IPS DF 6.9 (cell line): ENCODE data around the gene GALK2.

Source experiments
- DNase-seq: peaks from one replicate; pipeline ENCODE4 v3.0.0-alpha.2; 2013; ENCODE audit warnings: low read depth, low spot score
- H3K27ac ChIP-seq: one replicate; pipeline ENCODE4 v1.5.1; 2013; ENCODE audit warnings: low read length, control low read depth
- H3K27me3 ChIP-seq: 2 replicates; pipeline ENCODE4 v1.6.1; 2013; ENCODE audit warnings: mild to moderate bottlenecking, low read length; ENCODE audit not compliant: control insufficient read depth, insufficient read depth
- H3K36me3 ChIP-seq: 2 replicates; pipeline ENCODE4 v1.6.1; 2013; ENCODE audit warnings: low read length; ENCODE audit not compliant: control insufficient read depth, insufficient read depth
- H3K4me1 ChIP-seq: 2 replicates; pipeline ENCODE4 v1.6.1; 2013; ENCODE audit warnings: low read length; ENCODE audit not compliant: control insufficient read depth, insufficient read depth
- H3K4me3 ChIP-seq: 2 replicates; pipeline ENCODE4 v1.5.1; 2013; ENCODE audit warnings: mild to moderate bottlenecking, low read length
- H3K9me3 ChIP-seq: 2 replicates; pipeline ENCODE4 v1.6.1; 2013; ENCODE audit warnings: low read length, inconsistent platforms; ENCODE audit not compliant: control insufficient read depth, insufficient read depth
- WGBS: extraction: QIAGEN DNeasy Blood & Tissue Kit; methylation state at CpG from one replicate; pipeline ENCODE4 v1.1.7; 2013; ENCODE audit warnings: mixed read lengths, missing lambda C conversion rate; ENCODE audit not compliant: insufficient read length, insufficient coverage; 5-methylcytosine and 5-hydroxymethylcytosine counted together

Gene GALK2

DNA sequence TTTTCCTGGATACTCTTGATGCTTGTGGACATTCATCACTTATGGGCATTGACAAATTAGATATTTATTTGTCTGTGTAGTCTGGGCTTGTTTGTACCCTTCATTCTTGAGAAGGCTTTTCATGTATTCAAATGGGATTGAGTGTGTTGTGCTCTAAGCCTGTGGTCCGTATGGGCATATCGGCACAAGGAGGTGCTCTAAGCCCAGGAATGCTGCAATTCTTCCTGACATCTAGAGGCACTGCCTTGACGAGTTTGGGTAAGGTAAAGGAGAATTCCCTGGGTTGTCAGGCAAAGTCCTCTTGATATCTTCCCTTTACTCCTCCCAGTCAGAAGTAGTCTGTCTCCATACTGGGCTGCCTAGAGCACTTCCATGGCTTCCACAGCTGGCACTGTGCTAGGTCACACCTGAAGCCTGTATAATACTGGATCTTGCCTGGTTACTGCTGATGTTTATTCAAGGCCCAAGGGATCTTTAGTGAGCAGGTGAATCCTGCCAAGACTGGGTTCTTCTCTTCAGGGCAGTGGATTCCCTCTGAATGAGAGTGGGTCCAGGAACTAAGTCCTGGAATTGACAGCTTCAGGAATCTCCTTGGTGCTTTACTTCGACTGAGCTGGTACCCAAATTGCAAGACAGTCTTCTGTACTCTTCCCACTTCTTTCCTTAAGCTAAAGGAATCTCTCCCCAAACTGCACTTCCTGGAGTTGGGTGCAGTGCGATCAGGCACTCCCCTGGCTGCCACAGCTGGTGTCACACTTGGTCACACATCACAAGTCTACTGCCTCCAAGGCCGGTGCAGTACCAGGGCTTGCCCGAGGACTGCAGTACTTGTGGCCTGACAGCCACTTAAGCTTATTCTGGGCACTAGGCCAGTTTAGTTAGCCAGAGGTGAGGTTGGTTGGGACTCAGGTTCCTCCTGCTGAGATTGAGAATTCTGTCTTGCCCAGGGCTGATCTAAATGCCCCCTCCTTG, 46.0 kb downstream of the GALK2 start:
- H3K9me3 ChIP-seq: no peaks in the 10 kb centered on the region
- H3K27me3 ChIP-seq: no peaks in the 10 kb centered on the region
- H3K4me1 ChIP-seq: no peaks in the 10 kb centered on the region
- no CpG with 5 or more reads among the region's 7 CpGs for WGBS
- H3K27ac ChIP-seq: no peak overlapping the region
- DNase-seq: no peak
- no peak overlapping the region for H3K4me3 ChIP-seq
- H3K36me3 ChIP-seq: no peaks in the 10 kb centered on the region

DNA sequence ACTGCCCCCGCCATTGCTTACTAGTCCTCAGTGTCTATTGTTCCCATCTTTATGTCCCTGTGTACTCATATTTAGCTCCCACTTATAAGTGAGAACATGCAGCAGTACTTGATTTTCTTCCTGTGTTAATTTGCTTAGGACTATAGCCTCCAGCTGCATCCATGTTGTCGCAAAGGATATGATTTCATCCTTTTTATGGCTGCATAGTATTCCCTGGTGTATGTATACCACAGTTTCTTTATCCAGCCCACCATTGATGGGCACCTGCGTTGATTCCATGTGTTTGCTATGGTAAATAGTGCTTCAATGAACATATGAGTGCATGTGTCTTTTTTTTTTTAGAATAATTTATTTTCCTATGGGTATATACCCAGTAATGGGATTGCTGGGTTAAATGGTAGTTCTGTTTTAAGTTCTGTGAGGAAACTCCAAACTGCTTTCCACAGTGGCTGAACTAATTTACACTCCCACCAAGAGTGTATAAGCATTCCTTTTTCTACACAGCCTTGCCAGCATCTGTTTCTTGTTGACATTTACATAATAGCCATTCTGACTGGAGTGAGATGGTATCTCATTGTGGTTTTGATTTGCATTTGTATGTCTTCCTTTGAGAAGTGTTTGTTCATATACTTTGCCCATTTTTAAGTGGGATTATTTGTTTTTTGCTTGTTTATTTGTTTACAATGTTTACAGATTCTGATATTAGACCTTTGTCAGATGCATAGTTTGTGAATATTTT, 53.7 kb downstream of the GALK2 start:
- Histone ChIP-seq H3K9me3 (no peaks in the 10 kb centered on the region), H3K27ac (no peak overlapping the region), H3K36me3 (no peaks in the 10 kb centered on the region), H3K4me3 (no peak overlapping the region), H3K27me3 (no peaks in the 10 kb centered on the region), H3K4me1 (peaks cover 8% of the 10 kb centered on the region; the same call in 1 of the 2 replicates)
- no CpG with 5 or more reads among the region's 3 CpGs for WGBS
- DNase-seq: no peak

DNA sequence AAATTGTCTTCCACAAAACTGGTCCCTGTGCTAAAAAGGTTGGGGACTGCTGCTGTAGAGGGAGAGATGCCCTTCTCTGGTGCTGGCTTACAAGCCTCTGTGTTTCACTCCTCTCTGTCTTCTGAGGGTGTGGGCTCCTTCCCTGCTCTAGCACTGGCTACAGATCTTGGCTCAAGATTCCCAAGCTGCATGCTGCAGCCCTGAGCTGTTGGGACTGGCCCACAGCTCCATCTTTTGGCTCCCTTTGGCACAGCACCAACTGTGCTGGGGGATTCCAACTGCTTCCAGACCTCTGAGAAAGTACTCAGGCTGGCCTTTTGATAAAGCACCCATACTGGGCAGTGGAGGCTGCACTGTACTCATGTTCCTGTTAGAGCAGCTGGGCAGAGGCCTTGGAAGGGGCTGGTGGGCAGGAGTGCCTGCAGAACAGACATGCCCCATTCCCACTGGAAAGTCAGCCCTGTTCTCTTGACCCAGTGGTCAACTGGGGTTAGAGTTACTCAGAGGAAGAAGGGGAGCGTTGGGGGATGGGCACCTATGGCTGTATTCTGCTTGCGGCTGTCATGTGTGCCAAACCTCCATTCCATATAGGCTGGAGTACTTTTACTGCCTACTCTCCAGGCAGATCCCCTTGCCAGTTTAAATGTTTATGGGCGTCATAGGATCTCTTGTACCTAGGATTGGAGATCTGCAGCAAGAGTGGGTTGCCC, 55.7 kb downstream of the GALK2 start:
- WGBS: no CpG with 5 or more reads among the region's 3 CpGs
- Histone ChIP-seq H3K9me3 (no peaks in the 10 kb centered on the region), H3K36me3 (no peaks in the 10 kb centered on the region), H3K27ac (no peak overlapping the region), H3K4me3 (no peak overlapping the region), H3K4me1 (peaks cover 8% of the 10 kb centered on the region; the same call in 1 of the 2 replicates), H3K27me3 (no peaks in the 10 kb centered on the region)
- DNase-seq: peak; percentile 39

DNA sequence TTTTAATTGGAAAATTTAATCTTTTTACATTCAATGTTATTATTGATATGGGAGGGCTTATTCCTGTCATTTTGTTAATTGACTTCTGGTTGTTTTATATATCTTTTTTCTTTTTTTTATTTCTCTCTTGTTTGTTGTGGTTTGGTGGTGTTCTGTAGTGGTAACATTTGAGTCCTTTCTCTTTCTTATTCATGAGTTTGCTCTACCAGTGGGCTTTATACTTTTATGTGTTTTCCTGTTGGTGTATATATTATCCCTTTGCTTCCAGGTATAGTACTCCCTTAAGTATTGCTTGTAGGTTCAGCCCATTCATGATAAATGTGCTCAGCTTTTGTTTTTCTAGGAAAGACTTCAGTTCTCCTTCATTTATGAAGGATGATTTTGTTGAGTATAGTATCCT, 57.6 kb downstream of the GALK2 start:
- DNase-seq: no peak
- H3K4me3 ChIP-seq: no peak overlapping the region
- no peak overlapping the region for H3K27ac ChIP-seq
- no peaks in the 10 kb centered on the region for H3K27me3 ChIP-seq
- no peaks in the 10 kb centered on the region for H3K9me3 ChIP-seq
- H3K4me1 ChIP-seq: peaks cover 8% of the 10 kb centered on the region; the same call in 1 of the 2 replicates
- H3K36me3 ChIP-seq: no peaks in the 10 kb centered on the region

DNA sequence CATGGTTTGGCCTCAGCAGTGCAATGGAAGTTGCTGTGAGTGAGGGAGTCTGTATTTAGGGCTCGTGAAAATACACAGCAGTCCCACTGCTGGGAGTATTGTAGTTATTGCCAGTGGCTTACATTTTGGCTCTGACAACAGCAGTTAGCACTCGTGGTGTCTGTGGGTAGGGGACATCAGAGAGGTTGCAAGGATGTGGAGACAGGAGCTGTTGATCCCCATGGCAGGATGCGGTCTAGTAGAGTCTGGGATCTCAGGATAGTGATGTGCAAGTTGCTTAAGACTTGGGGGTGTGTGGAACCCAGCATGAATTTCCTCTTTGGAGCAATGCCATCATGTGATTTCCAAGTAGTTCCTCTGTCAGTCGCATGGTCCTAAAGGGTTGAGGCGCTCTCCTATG, 59.9 kb downstream of the GALK2 start:
- H3K36me3 ChIP-seq: no peaks in the 10 kb centered on the region
- H3K4me1 ChIP-seq: peaks cover 8% of the 10 kb centered on the region; the same call in 1 of the 2 replicates
- WGBS: no CpG with 5 or more reads among the region's 5 CpGs
- no peak overlapping the region for H3K4me3 ChIP-seq
- no peak for DNase-seq
- H3K27ac ChIP-seq: no peak overlapping the region
- no peaks in the 10 kb centered on the region for H3K9me3 ChIP-seq
- no peaks in the 10 kb centered on the region for H3K27me3 ChIP-seq

DNA sequence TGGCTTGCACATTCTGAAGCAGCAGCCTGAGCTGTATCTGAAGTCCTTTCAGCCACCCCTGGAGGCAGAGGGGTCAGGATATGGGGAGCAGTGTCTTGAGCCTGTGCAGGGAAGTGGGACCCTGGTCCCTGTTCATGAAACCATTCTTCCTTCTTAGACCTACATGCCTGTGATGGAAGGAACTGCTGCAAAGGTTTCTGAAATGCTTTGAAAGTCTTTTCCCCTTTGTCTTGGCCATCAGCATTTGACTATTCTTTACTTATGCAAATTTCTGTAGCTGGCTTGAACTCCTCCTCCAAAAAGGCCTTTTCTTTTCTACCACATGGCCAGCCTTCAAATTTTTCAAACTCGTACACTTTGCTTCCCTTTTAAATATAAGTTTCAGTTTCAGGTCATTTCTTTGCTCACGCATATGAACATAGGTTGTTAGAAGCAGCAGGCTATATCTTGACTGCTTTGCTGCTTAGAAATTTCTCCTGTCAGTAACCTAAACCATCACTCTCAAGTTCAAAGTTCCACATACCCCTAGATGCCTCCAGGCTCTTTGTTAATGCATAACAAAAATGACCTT, 62.3 kb downstream of the GALK2 start:
- Histone ChIP-seq H3K27ac (no peak overlapping the region), H3K4me3 (no peak overlapping the region), H3K9me3 (no peaks in the 10 kb centered on the region), H3K4me1 (no peaks in the 10 kb centered on the region), H3K36me3 (no peaks in the 10 kb centered on the region), H3K27me3 (no peaks in the 10 kb centered on the region)
- WGBS: no CpG with 5 or more reads among the region's 2 CpGs
- DNase-seq: no peak

DNA sequence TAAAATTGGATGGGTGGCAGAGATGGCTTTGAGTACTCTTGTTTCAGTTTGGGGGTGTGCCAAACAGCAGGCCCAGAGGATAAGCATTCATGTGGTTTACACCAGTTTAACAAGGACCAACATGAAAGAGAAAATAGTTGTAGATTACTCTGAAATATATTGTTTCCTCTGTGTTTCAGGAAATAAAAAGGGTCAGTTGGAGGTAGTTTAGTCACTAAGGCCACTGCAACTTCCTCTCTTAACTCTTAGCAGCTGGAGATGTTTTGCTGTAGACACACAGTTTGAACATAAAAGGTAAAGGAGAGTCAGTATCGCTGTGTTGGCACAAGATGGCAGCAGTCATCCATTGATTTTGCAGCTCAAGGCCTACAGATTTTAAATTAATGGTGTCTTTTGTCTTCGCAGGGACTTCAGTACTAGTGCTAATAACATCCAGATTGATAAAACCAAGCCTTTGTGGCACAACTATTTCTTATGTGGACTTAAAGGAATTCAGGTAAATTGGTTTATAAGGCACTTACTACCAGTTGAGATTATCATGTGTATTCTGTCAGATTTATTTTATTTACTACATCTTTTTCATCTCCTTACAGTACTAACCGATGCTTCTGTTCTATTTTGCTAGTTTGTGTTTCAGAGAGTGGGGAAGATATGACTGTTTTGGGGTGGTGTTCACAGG, 65.5 kb downstream of the GALK2 start:
- no peaks in the 10 kb centered on the region for H3K36me3 ChIP-seq
- no peaks in the 10 kb centered on the region for H3K4me1 ChIP-seq
- H3K4me3 ChIP-seq: no peak overlapping the region
- WGBS: no CpG with 5 or more reads among the region's 3 CpGs
- H3K9me3 ChIP-seq: no peaks in the 10 kb centered on the region
- H3K27me3 ChIP-seq: no peaks in the 10 kb centered on the region
- H3K27ac ChIP-seq: no peak overlapping the region
- peak; percentile 41 for DNase-seq

DNA sequence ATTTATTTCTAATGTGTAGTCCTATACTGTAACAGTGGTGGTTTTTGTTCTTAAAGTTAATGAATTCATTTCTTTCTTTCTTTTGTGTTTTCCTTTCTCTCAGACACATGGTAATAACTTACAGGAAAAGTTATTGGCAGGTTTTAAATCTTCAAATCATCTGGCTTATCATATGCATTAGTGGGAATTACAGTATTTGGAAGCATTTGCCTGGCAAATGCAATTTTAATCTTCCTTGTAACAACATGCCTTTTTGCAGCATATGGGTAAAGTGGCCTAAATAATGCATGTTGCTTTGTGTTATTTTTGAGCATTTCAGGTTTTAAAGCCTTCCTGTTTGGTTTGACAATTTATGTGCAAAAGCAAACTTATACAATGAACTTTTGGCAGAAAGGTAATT, 66.8 kb downstream of the GALK2 start:
- no peak for DNase-seq
- Histone ChIP-seq H3K9me3 (no peaks in the 10 kb centered on the region), H3K4me3 (no peak overlapping the region), H3K27ac (no peak overlapping the region), H3K36me3 (no peaks in the 10 kb centered on the region), H3K27me3 (no peaks in the 10 kb centered on the region), H3K4me1 (no peaks in the 10 kb centered on the region)

DNA sequence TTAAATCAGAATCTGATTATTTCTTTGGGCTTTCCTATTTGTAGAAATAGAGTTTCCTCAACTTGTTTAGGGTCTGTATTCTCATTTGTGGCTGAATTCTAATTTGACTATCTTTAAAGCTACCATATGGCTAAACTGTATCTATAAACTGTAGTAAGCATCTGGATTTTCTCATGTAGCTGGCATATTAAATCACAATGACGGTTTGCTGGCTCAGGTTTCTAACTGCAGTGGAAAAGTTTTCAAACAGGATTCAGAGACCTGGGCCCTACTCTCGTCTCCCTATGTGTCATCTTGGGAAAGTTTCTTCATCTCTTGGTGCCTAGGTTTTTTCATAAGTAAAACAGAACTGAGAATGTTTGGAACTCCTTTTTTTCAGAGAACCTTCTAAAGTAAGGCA, 68.3 kb downstream of the GALK2 start:
- H3K9me3 ChIP-seq: no peaks in the 10 kb centered on the region
- H3K27ac ChIP-seq: no peak overlapping the region
- WGBS: no CpG with 5 or more reads among the region's 2 CpGs
- H3K4me3 ChIP-seq: no peak overlapping the region
- no peaks in the 10 kb centered on the region for H3K36me3 ChIP-seq
- H3K27me3 ChIP-seq: no peaks in the 10 kb centered on the region
- DNase-seq: no peak
- no peaks in the 10 kb centered on the region for H3K4me1 ChIP-seq

DNA sequence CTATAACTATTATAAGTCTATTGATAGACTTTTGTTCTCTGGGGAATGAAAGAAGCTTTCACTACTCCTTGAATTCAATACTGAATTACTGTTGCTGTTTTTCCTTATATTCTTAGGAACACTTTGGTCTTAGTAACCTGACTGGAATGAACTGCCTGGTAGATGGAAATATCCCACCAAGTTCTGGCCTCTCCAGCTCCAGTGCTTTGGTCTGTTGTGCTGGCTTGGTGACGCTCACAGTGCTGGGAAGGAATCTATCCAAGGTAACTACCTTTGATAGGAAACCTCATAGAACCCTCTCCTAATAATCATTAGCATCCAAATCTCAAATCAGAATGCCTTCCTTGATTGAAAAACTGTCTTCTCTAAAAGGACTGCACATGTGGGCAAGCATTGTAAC, 69.1 kb downstream of the GALK2 start:
- Histone ChIP-seq H3K4me3 (no peak overlapping the region), H3K36me3 (no peaks in the 10 kb centered on the region), H3K9me3 (no peaks in the 10 kb centered on the region), H3K27ac (no peak overlapping the region), H3K27me3 (no peaks in the 10 kb centered on the region), H3K4me1 (no peaks in the 10 kb centered on the region)
- no CpG with 5 or more reads among the region's 1 CpG for WGBS
- DNase-seq: no peak
